Ovary (tissue), 3 donors: ENCODE results near the gene DRC7.

ENCODE experiments used
- EP300 ChIP-seq: sonication (generic); formaldehyde crosslinking; IDR thresholded peaks from one replicate; pipeline ENCODE4 v1.6.1; 2017; ENCODE audit warnings: antibody characterized with exemption
- POLR2A ChIP-seq: fragments of 450-650 bp; IDR thresholded peaks from one replicate; pipeline ENCODE4 v1.6.1; 2017; ENCODE audit warnings: antibody characterized with exemption, mild to moderate bottlenecking, moderate library complexity
- TF ChIP-seq, protein P1 (sequence below), 3 donors: fragments of 450-650 bp in 2 of 3; fragments of 200-600 bp in 1 of 3; IDR thresholded peaks; one replicate each; pipeline versions ENCODE4 v1.5.1 to v1.8.0; 2016 to 2022; ENCODE audit warnings: antibody characterized with exemption in 3 of 3, mild to moderate bottlenecking in 1 of 3
- donor health status: DM: no; HTN: no; CAD: no.

GRCh38 chr16:57653936-57654335 lies 40.7 kb upstream of the DRC7 start:
- TF ChIP-seq, protein P1, sequence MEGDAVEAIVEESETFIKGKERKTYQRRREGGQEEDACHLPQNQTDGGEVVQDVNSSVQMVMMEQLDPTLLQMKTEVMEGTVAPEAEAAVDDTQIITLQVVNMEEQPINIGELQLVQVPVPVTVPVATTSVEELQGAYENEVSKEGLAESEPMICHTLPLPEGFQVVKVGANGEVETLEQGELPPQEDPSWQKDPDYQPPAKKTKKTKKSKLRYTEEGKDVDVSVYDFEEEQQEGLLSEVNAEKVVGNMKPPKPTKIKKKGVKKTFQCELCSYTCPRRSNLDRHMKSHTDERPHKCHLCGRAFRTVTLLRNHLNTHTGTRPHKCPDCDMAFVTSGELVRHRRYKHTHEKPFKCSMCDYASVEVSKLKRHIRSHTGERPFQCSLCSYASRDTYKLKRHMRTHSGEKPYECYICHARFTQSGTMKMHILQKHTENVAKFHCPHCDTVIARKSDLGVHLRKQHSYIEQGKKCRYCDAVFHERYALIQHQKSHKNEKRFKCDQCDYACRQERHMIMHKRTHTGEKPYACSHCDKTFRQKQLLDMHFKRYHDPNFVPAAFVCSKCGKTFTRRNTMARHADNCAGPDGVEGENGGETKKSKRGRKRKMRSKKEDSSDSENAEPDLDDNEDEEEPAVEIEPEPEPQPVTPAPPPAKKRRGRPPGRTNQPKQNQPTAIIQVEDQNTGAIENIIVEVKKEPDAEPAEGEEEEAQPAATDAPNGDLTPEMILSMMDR (IDR thresholded peaks at IDR 0.05): no peak
- TF ChIP-seq EP300: no peak
- TF ChIP-seq POLR2A: no peak
